TTC549 (cell line): ENCODE results near the gene ZCCHC18.

Experiments used
- FAIRE-seq: peaks from 2 replicates; lab custom pipeline; 2012; peaks lifted over from hg19 to GRCh38; lab: Jason Lieb, UNC

The ZCCHC18 gene

DNA sequence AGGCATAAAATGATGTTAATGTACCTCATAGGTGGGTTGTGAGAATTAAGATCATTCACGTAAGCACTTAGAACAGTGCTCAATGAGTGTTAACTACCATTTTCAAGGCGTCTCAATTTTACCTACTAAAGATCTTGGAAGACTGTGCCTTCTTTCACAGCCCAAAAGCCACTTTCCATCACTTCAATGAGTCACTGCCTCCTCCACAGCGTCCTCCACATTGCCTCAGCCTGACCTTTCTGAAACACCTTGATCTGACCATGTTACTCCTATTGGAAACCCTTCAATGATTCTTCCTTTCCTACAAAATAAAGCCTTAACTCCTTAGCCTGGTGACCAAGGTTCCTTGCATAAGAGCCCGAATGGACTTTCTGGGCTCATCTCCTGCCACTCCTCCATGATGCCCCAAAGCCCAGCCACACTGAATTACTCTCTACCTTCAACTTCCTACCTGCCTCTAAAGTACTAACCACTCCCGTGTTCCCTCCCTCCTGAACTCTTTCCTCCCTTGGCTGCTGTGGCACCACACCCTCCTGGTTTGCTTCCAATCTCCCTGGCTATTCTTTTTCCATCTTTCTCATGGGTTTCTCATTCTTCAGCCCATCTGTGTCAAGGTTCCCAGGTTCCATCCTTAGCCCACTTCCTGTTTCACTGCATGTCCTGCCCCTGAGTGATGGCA, 22.4 kb downstream of the ZCCHC18 start:
- FAIRE-seq = no peak

DNA sequence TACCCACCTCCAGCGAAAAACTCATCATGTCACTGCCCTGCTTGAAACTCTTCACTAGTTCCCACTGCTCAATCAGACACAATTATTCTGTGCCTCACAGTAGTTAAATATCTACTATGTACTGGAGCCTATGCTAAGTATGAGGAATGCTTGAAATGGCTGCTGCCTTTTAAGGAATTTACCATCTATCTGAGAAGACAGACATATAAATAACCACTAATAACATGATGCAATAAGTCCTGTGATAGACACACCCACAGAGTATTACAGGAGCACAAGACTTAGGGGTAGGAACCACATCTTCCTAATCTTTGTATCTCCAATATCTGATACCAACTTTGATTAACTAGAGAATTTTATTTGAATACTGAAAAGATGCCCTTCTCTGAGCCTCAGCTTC, 23.4 kb downstream of the ZCCHC18 start:
- no peak for FAIRE-seq

DNA sequence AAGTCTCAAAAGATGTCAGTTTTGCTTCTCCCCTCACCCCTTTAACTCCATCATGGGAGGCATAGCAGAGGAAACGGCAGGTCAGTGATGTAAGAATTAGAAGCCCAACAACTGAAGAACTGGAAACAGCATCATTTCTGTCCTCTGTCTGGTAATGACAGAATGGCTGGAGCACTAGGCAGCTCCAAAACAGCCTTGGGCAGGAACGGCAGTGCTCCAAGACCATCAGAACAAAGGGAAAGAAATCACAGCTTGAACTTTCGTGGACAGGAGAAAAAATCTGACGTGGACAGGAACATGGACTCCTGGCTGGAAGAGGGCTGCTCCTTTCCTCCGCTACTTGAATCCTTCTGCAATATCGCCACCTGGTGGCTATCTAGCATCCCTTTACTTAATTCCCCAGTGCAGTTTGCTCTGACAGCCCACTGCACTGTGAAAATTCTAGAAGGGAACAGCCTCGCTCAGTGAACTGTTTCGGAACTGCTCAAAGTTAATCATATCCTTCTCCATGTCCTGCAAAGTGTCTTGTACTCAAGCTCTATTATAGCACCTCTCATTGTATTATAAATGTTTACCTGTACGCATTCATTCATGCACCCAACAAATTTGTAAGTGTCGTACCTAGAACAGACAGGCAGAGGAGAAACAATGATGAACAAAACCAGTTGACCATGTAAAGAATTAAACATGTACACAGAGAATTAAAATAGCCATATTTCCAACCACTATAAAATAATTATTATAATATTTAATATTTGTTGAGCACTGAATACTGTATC, 24.1 kb downstream of the ZCCHC18 start:
- FAIRE-seq = peak; percentile 46

DNA sequence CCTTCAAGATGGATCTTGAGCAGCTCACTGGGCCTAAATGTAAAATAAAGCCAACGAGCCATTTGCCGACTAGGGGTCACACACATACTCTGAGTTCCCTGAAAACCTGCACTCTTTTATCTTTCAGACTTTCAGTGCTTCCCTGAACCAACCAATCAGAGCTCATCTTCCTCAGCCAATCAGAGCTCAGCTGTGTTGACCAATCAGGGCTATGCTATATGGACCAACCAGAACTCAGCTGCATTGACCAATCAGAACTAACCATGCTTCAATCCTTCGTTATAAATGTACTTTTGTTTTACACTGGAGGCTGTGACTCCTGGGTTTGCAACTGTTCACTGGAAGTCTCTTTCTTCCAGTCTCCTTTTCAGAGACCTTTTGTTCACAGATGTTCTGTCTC, 25.2 kb downstream of the ZCCHC18 start:
- no peak for FAIRE-seq

DNA sequence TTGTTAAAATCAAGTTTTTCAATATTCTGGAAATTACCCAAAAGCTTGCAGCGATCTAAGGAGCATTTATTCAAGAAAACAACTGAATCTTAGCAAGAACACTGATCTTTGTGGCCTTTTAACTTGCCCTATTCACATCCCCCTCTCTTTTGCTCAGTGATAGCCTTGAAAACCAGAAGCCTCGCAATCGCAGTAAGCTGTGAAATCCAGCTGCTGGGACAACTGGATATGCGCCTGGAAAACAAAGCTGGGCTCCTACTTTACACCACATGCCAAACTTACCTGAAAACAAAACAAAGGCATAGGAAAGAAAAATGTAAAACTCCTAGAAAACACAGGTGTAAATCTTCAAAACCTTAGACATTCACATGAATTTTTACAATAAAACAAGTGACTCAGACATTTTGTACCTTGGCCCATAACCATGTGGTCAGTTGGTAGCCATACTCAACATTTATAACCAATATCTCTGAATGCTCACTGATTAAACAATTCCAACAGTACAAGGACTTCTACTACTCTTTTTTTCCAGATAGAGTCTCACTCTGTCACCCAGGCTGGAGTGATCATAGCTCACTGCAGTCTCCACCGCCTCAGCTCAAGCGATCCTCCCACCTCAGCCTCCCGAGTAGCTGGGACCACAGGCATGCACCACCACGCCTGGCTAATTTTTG, 28.9 kb downstream of the ZCCHC18 start:
- FAIRE-seq = no peak

DNA sequence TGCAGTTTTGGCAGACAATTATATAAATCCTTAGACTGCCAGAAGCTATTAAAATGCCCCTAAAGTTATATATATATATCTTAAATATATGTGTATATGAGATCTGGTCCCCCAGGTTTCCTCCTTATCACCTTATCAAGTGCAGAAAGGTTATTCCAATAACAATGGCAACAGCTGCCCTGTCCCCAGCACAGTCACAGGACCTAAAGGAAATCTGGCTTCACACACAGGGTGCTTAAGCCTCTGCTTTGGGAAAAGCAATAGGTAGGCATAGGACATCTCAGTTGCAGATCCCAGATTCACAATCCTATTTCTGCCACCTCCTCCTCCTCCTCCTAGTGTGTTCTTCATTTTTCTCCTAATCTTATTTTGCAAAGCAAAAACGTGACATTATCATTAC, 38.7 kb downstream of the ZCCHC18 start:
- FAIRE-seq = no peak

DNA sequence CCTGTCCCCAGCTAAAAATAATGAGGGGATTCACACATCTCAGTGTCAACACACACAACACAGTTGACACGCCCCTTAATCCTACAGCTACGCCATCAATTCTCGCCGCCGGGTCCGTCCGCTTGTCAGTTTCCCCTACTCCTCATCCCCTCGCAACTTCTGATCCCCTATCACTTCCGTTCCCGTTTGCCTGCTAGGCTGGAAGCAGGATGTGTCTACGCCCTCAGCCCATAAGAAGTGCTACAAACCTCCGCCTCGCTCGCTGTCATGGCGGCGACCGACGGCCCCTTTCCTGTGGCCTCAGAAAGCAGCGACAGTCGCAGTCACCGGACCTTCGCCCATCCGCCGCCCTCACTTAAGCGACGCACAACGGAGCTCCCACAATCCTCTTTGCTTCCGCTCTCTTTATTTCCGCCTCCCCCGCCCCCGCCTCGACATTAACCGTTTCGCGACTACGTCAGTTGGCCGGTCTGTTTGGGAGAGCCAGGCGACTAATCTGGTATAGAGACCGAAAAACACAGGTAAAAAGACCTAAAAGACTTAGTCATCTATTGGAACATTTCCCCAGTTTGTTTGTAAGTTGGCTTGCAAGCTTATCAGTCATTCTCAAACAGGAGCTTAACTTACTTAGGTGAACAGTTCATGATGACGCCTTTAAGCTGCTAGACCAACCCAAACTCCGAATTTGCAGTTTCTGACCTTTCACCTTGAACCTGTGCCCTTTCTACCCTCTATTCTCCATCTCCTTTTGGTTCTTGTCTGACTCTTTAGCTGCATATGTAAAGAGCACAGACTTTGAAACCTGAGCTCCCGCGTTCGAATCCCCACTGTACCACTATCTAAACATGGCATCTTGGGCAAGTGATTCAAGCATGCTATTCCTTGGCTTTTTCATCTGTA, 44.6 kb downstream of the ZCCHC18 start, which contains the start of gene SLC25A53:
TSS of gene SLC25A53 (minus strand) at position 380 of the 900 bp plus-strand sequence. CDS start 51,752 bp downstream, outside the sequence.
- no peak for FAIRE-seq
